ENCODE measurements around the gene TRDMT1.

TRDMT1 gene

DNA sequence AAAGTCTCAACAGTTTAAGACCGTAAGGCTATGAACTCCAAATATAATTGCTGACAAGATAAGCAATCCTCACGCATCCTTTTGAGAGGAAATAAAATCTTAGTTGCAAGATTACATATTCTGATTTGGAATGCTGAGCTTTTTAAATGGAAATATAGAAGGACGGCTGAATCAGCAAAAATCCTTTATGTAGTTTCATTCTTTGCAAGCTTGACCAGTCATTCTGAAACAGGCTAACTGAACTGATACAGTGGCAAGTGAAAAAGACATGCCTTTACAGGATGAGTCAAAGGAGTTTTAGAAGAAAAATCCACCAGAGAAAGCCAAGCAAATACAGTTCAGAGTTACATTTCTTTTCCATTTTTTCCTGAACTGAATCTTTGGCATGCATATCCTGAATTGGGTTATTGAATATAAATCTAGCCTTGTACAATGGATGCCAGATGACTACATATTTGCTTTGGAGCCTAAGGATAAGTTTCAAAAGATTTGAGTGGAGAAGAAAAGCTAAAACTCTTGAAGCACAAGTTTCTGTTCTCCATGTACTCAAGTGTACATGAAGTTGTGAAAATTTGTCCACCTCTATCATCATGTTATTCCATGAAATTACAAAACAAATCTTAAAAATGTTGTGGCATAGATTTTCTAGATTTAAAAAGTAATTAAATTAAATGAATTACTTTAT is 30.9 kb upstream of the TRDMT1 start:
- Histone ChIP-seq H3K4me1 (peaks cover 5% of the 10 kb centered on the region), H3K9ac (no peak overlapping the region), H3K27ac (peak overlapping the region; percentile 3), H2AFZ (no peak overlapping the region), H3K4me2 (ENCODE audit: low read length) (peak overlapping the region; percentile 19), H3K9me3 (ENCODE audit: control insufficient read depth, low read length) (no peaks in the 10 kb centered on the region), H3K4me3 (ENCODE audit: low read depth, low read length) (no peak overlapping the region), H3K27me3 (ENCODE audit: control insufficient read depth, insufficient read depth, low read length) (no peaks in the 10 kb centered on the region), H3K79me2 (no peaks in the 10 kb centered on the region), H3K36me3 (ENCODE audit: control insufficient read depth, insufficient read depth, low read length) (no peaks in the 10 kb centered on the region)
- no peak for TF ChIP-seq CTCF (IDR thresholded peaks at IDR 0.05)

DNA sequence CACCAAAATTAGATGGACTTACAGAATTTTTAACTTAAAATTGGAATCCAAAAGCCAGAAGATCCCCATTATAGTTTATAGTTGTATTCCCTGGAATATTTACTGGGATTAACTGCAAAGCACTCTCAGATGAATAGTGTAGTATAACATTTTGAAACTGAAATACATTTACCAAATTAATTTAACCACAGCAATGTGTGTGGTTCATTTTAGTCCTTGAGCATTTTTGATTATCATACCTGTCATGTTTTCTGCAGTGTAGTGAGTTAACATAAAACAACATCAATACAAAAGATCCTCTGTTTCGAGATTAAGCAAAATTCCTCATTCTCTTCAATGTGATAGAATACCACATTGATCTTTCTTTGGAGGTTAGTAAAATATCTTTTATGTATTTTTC is 30.3 kb upstream of the TRDMT1 start:
- H3K36me3 ChIP-seq (ENCODE audit: control insufficient read depth, insufficient read depth, low read length): no peaks in the 10 kb centered on the region

DNA sequence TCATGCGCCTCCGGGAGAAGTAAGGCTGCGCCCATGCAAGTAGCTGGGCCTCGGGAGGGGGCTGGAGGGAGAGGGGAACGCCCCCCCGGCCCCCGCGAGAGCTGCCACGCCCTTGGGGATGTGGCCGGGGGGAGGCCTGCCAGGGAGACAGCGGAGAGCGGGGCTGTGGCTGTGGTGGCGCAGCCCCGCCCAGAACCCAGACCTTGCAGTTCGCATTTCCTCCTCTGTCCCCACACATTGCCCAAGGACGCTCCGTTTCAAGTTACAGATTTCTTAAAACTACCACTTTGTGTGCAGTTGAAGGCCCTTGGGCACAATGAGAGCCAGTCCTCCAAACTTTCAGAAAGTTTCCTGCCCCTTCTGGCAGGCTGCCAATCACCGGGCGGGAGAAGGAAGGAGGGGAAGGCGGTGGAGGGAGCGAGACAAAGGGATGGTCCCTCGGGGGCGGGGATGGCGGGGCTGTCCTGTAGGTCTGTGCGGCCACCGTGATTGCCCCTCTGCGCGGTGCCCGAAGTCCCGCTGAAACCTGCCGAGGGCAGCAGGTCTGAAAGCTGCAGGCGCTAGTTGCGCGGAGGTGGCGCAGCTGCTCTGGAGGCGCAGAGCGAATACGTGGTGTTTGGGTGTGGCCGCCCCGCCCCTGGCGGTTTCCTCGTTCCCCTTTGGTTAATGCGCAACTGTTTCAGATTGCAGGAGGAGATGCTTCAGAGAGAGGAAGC is 28.7 kb upstream of the TRDMT1 start:
- Histone ChIP-seq H3K4me2 (ENCODE audit: low read length) (peak overlapping the region; percentile 60), H3K27me3 (ENCODE audit: control insufficient read depth, insufficient read depth, low read length) (no peaks in the 10 kb centered on the region), H2AFZ (peak overlapping the region; percentile 52), H3K9ac (no peak overlapping the region), H3K4me1 (peaks cover 9% of the 10 kb centered on the region), H3K4me3 (ENCODE audit: low read depth, low read length) (peak overlapping the region; percentile 64), H3K79me2 (no peaks in the 10 kb centered on the region), H3K36me3 (ENCODE audit: control insufficient read depth, insufficient read depth, low read length) (no peaks in the 10 kb centered on the region), H3K27ac (peak overlapping the region; percentile 73), H3K9me3 (ENCODE audit: control insufficient read depth, low read length) (no peaks in the 10 kb centered on the region)
- no peak for TF ChIP-seq CTCF (IDR thresholded peaks at IDR 0.05)

More for the DNA sequence above, 30.3 kb upstream of the TRDMT1 start:
- H3K79me2 ChIP-seq: no peaks in the 10 kb centered on the region
- no peak overlapping the region for H2AFZ ChIP-seq
- H3K27ac ChIP-seq: no peak overlapping the region
- H3K4me2 ChIP-seq (ENCODE audit: low read length): peak overlapping the region; percentile 19
- no peak overlapping the region for H3K9ac ChIP-seq
- TF ChIP-seq CTCF (IDR thresholded peaks at IDR 0.05): no peak
- H3K4me1 ChIP-seq: peaks cover 9% of the 10 kb centered on the region
- no peaks in the 10 kb centered on the region for H3K27me3 ChIP-seq (ENCODE audit: control insufficient read depth, insufficient read depth, low read length)
- H3K9me3 ChIP-seq (ENCODE audit: control insufficient read depth, low read length): no peaks in the 10 kb centered on the region
- peak overlapping the region; percentile 28 for H3K4me3 ChIP-seq (ENCODE audit: low read depth, low read length)

DNA sequence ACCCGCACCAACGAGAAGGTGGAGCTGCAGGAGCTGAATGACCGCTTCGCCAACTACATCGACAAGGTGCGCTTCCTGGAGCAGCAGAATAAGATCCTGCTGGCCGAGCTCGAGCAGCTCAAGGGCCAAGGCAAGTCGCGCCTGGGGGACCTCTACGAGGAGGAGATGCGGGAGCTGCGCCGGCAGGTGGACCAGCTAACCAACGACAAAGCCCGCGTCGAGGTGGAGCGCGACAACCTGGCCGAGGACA is 28.2 kb upstream of the TRDMT1 start:
- Histone ChIP-seq H3K4me3 (ENCODE audit: low read depth, low read length) (peak overlapping the region; percentile 64), H3K27me3 (ENCODE audit: control insufficient read depth, insufficient read depth, low read length) (no peaks in the 10 kb centered on the region), H3K36me3 (ENCODE audit: control insufficient read depth, insufficient read depth, low read length) (no peaks in the 10 kb centered on the region), H3K9me3 (ENCODE audit: control insufficient read depth, low read length) (no peaks in the 10 kb centered on the region), H3K79me2 (no peaks in the 10 kb centered on the region), H3K9ac (no peak overlapping the region), H2AFZ (peak overlapping the region; percentile 52), H3K4me2 (ENCODE audit: low read length) (peak overlapping the region; percentile 60), H3K27ac (peak overlapping the region; percentile 73), H3K4me1 (peaks cover 9% of the 10 kb centered on the region)
- TF ChIP-seq CTCF (IDR thresholded peaks at IDR 0.05): no peak
